B cell (primary cell): ENCODE results near the gene HES1.

Experiments
- CTCF ChIP-seq: fragments of 200-600 bp; IDR thresholded peaks from one replicate; pipeline ENCODE4 v1.8.0; 2022; ENCODE audit warnings: antibody characterized with exemption, mild to moderate bottlenecking
- EZH2 ChIP-seq: IDR thresholded peaks from 2 replicates; pipeline ENCODE4 v1.6.1; 2012; ENCODE audit warnings: borderline replicate concordance, low read depth, mild to moderate bottlenecking, moderate library complexity, low read length; ENCODE audit not compliant: insufficient read depth, poor library complexity, severe bottlenecking

GRCh38 chr3:194098081-194098842 lies 37.7 kb upstream of the HES1 start:
- TF ChIP-seq CTCF (no peak), EZH2 (no peak)
